OCI-LY1 (cell line): Measurements from ENCODE around the gene ZFP82.

Experiments
- CTCF ChIP-seq: fragments of 200-600 bp; sonication (generic), shearing (Covaris generic); IDR thresholded peaks from 2 replicates; pipeline ENCODE4 v1.5.1; 2017; ENCODE audit warnings: mild to moderate bottlenecking, antibody characterized with exemption, low read length, moderate library complexity, mixed read lengths
- EZH2 ChIP-seq: fragments of 200-600 bp; sonication (generic), shearing (Covaris generic); IDR thresholded peaks from 2 replicates; pipeline ENCODE4 v1.8.0; 2017; ENCODE audit warnings: borderline replicate concordance, mixed run types, mild to moderate bottlenecking, antibody characterized with exemption, low read length, moderate library complexity, mixed read lengths

- TF ChIP-seq EZH2: no peak
- peak; percentile 49 for TF ChIP-seq CTCF
Observed at GRCh38 chr19:36378625-36379509, 39.6 kb downstream of the ZFP82 start, which contains the start of gene ZFP14.
